ENCODE results near the gene WDR5B.

DNA sequence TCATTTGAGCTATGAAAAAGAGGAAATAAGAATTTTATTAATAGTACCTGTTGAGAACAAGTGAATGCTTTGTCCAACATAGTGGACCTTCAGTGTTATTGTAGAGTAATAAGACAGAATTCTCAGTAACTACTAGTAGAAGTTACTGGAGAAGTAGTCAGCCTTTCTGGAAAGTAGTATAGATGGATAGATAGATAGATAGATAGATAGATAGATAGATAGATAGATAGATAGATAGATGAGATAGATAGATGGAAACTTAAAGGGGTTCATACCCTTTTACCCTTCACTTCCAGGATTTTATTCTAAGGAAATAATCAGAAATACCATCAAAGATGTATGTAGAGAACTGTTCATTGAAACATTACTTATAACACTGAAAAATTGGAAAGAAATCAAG lies 26.7 kb downstream of the WDR5B start:
- no peak for TF ChIP-seq TAF1 (IDR thresholded peaks at IDR 0.05; ENCODE audit: borderline replicate concordance, insufficient read depth, low read length)
- no peak for TF ChIP-seq POLR2AphosphoS5 (IDR thresholded peaks at IDR 0.05; ENCODE audit: low read depth, low read length)
- no peak for TF ChIP-seq SIN3A (IDR thresholded peaks at IDR 0.05; ENCODE audit: borderline replicate concordance, insufficient read depth, low read length)
- TF ChIP-seq, protein P1, sequence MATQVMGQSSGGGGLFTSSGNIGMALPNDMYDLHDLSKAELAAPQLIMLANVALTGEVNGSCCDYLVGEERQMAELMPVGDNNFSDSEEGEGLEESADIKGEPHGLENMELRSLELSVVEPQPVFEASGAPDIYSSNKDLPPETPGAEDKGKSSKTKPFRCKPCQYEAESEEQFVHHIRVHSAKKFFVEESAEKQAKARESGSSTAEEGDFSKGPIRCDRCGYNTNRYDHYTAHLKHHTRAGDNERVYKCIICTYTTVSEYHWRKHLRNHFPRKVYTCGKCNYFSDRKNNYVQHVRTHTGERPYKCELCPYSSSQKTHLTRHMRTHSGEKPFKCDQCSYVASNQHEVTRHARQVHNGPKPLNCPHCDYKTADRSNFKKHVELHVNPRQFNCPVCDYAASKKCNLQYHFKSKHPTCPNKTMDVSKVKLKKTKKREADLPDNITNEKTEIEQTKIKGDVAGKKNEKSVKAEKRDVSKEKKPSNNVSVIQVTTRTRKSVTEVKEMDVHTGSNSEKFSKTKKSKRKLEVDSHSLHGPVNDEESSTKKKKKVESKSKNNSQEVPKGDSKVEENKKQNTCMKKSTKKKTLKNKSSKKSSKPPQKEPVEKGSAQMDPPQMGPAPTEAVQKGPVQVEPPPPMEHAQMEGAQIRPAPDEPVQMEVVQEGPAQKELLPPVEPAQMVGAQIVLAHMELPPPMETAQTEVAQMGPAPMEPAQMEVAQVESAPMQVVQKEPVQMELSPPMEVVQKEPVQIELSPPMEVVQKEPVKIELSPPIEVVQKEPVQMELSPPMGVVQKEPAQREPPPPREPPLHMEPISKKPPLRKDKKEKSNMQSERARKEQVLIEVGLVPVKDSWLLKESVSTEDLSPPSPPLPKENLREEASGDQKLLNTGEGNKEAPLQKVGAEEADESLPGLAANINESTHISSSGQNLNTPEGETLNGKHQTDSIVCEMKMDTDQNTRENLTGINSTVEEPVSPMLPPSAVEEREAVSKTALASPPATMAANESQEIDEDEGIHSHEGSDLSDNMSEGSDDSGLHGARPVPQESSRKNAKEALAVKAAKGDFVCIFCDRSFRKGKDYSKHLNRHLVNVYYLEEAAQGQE (IDR thresholded peaks at IDR 0.05; ENCODE audit: insufficient read depth in 1 of 2, low read depth in 2 of 2, low read length in 2 of 2), result no peak
- TF ChIP-seq FOXP2 (optimal IDR thresholded peaks at IDR 0.05; ENCODE audit: borderline replicate concordance, extremely low read depth, extremely low read length, insufficient read depth), result no peak

Measured in PFSK-1 (cell line).